Ramos (cell line): ENCODE data around the gene CTNNA2.

Source experiments
- in situ Hi-C: fragments of 300-500 bp; cut with MboI; formaldehyde crosslinking; loops from one replicate; pipeline ENCODE4 v1.14.3; 2022; ENCODE audit warnings: low sequenced_read_pairs; ENCODE audit not compliant: unreplicated experiment

CTNNA2 gene

DNA sequence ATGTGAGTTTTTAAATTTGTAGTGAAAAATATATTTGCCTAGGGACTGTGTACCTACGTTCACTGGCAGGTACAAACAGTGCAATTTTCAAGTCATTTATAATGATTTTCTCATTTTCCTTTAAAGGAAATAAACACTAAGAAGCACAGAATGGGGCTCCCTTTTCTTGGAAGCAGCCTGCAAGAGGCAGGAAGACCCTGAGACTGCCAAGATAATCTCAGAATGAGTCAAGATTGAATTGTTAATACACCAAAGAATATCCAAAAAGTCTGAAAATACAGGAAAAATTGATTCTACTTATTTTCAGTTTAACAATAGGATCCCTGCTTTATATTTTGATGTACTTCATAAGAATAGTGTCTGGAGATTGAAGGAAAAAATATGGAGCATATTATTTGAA is 331.2 kb downstream of the CTNNA2 start:
- in situ Hi-C loops, result no loop called here

DNA sequence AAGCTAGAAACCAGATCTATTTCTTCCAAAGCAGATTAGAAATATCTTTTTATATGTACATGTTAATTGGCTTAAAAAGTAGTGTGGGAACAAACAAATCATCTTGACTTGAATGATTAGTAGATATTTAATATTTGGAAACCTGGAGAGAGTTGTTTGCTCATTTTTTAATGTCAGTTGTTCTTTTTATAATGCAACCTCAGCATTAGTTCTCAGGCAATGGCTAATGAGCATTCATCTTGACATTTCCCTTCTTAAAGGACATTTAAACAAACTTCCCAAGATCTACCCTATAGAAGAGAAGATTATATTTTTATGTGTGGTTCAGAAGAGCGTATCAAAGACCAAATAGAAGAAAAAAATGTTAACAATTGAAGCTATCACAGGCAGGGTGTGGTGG is 334.0 kb downstream of the CTNNA2 start:
- in situ Hi-C loops, result no loop called here

DNA sequence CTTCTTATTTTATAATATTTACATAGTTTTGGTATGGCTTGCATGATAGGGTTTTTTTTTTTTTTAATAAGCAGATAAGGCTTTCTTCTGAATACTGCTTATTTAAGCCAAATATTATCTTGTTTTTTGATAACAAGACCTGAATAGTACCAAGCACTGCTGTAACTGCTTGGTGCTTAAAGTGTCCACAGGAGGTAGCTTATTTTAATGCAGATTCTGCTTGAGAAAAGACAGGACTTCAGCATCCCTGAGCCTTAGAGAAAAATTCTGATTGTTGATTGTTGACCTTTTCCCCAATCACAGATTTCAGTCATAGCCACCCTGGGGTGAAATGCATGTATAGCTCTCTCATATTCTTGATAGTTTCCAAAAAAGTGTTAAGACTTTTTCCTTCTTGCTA is 336.4 kb downstream of the CTNNA2 start:
- in situ Hi-C loops, result no loop called here

DNA sequence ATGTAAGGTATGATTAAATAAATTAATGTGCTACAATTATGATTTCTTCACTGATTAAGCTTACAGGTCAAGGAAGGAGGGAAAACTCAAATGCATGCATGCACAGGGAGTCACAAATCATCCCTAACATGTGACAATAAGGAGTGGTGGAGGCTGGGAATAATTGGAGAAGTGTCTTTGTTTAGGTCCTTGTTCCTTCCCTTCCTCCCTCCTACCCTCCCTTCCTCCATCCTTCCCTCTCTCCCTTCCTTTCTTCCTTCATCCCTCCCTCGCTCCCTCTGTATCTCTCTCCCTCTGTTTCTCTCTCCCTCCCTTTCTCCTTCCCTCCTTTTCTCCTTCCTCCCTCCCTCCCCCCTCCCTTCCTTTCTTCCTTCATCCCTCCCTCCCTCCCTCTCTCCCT is 337.1 kb downstream of the CTNNA2 start:
- in situ Hi-C loops, result no loop called here

DNA sequence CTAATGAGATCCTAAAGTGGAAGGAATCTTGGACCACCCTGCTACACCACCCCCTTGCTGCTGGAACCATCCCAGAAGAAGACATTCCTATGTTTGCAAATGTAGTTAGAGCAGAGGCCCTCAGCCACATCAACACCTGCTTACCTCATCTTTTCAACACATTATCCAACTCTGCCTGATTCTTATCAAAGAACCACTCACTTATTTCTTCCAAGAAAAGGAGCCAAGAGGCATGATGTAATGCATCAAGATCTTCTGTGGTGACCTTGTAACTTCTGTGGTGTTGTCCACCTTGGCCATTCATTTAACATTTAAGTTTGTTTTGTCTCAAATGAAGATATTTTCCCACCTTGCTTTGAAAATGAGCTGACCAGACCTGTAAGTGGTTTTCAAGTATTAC is 338.1 kb downstream of the CTNNA2 start:
- in situ Hi-C loops, result no loop called here

DNA sequence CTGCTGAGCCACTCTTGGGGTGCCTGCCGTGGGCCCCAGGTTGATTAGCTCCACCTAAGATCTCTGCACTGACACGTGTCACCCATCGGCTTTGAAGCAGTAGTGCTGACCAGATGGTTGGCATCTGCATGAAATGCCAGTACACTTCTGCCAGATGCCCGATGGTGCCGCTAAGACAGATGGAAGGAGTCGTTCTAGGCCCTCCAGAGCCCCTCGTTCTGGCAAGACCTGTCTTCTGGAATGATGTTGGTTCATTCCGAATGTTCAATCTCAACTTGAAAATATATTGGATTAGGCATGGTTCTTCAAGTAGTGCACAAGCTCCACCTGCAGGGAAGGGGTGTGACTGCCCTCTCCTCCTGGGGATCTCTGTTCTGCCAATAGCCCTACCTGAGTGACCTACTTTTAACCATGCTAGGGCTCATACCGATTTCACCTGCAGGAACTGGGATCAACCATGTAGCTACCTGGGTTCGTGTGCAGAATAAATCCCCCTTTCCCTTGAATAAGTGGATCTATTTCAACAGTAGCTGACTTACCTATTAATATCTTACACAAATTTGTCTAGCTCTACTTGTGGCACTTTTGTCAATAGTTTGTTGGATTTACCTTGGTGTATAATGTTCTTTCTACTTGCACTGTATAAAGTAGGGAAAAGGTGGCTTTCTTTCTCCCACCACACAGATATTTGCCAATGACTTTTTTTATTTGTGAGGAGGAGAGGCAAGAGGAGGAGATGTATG is 342.6 kb downstream of the CTNNA2 start:
- in situ Hi-C loops, result no loop called here

DNA sequence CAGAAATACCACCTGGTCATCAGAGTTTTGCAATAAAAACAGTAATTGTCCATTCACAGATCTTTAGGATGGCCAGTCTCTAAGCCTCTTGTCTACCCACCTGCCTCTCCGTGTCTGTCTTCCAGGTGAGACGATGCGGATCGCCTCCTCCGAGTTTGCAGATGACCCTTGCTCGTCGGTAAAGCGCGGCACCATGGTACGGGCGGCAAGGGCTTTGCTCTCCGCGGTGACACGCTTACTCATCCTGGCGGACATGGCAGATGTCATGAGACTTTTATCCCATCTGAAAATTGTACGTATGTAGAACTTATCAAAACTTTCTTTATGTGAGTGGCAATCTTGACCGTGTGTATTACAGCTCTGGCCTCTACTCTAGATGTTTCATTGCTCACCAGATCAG is 345.0 kb downstream of the CTNNA2 start:
- in situ Hi-C loops, result no loop called here

DNA sequence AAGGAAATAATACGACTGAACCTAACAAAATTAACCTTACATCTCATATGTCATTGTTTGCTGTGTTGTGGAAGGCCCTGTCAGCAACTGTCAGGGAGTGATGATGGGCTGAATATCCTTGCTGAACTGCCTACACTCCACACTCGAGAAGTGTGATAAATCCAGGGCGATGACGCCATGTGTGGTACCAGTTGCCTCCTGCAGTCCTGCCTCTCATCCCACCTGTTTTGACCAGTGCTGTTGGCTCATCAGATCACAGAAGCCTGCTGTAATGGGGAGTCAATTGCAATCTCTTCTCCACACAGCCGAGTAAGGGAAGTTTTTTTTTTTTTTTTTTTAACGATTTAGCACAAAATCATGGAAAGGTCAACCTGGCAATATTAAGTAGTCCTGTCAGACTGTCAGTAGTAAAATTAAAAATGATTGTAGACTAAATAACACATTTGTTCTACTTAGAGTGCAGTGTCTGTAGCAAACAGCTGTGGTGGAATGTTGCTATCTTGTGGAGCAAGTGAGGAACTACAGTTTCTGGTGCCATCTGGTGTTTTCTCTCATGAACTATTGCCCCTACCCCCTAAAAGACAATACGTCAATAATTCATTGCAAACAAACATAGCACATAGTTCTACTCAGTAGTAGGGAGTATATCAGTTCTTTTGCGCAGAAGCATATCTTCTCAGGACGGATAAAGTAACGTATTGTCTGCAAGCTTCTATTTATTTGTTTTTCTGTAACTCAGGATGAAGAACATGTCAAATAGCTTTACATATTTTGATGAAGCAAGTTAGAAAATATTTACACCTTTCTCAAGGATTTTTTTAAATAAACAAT is 347.6 kb downstream of the CTNNA2 start:
- in situ Hi-C loops, result no loop called here

DNA sequence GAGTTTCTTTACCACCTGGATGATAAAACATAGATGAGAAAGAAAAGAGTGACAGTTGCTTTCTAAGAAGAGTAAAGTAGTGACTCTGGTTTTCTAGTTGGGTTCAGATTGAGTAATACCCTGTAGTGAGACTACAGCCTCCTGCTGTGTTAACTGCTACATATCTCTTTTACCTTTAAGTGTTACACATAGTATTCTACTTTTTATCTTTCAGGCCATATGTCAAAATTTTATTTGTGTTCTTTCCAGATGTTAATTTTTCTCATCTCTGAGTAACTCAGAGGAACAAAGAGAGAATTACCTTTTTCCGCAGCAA is 348.2 kb downstream of the CTNNA2 start:
- in situ Hi-C loops, result no loop called here

DNA sequence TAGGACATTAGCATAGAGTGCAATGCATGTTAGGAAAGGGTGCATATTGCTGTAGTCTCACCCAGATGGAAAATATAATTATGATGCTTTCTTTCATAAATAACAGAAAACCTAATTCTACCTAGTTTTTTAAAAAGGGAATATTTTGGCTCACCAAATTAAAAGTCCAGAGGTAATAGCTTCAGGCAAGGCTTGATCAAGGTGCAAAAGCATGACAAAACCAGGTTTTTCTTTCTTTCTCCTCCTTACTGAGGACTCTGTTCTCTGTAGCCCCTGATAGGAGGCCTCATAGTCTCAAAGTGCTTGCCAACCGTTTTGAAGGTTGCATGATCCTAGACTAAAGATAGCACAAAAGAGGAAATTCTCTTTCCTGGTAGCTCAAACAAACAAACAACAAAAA is 349.9 kb downstream of the CTNNA2 start:
- in situ Hi-C loops, result no loop called here

DNA sequence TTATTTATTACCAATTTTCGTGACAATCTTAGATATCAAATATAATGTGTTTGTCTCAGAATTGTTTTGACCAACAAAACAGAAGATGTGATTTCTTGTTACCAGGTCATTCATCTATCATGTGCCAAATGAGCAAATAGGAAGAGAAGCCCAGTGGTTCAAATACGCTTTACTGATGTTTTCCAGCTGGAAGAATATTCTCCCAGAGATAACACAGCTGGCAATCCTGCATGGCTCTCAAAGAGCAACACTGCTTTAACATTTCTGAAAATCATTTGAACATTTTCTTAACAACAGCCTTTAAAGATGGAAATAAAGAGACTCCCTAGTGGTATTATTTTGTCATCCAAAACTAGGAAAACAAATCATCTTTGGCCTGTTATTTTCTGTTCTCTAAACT is 359.8 kb downstream of the CTNNA2 start:
- in situ Hi-C loops, result no loop called here

DNA sequence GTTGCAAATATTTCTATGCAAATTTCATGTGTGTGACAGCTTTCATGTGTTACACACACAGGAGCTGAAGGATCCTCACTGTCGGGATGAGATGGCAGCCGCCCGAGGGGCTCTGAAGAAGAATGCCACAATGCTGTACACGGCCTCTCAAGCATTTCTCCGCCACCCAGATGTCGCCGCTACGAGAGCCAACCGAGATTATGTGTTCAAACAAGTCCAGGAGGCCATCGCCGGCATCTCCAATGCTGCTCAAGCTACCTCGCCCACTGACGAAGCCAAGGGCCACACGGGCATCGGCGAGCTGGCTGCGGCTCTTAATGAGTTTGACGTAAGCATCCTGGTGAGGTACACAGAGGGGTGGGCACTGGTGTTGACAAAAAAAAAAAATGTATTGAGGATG is 361.2 kb downstream of the CTNNA2 start:
- in situ Hi-C loops, result no loop called here

DNA sequence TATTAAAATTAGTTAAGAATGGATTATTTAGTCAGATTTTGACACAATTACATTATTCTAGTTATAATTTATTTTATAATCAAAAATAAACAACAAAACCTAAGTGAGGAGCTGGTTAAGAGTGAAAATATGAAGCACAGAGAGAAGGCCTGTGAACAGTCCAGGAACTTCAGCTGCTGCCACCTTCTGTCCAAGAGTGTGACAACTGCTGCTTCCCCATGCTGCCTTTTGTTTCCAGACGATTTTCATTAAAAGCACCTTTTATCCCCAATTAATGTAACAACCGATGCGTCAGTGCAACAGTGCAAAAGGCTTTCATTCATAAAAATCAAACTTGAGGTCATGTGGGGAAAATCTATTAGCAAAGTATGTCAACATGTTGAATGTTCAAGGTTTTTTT is 363.6 kb downstream of the CTNNA2 start:
- in situ Hi-C loops, result loop anchor here (25.0 kb wide), 1 partner anchor 639 kb away; no protein-coding TSS in a partner anchor

DNA sequence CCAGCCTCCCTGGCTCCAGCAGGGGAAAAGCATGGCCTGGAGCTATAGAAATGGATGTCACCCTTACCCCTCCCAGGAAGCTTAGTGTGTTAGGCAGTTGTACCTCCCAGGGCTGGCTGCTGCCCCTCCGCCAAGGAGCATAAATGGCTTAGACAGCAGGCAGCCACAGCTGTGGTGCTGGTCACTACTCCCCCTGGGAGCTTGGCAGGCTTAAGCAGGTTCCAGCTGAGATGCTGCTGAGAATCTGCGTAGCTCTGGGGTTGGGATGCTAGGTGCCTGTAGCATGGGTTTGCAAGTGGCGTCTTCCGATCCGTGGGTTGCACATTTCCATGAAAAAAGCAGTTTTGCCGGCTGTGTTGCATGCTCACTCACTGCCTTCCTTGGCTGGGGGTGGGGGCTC is 369.7 kb downstream of the CTNNA2 start:
- in situ Hi-C loops, result loop anchor here (25.0 kb wide), 1 partner anchor 645 kb away; no protein-coding TSS in a partner anchor

DNA sequence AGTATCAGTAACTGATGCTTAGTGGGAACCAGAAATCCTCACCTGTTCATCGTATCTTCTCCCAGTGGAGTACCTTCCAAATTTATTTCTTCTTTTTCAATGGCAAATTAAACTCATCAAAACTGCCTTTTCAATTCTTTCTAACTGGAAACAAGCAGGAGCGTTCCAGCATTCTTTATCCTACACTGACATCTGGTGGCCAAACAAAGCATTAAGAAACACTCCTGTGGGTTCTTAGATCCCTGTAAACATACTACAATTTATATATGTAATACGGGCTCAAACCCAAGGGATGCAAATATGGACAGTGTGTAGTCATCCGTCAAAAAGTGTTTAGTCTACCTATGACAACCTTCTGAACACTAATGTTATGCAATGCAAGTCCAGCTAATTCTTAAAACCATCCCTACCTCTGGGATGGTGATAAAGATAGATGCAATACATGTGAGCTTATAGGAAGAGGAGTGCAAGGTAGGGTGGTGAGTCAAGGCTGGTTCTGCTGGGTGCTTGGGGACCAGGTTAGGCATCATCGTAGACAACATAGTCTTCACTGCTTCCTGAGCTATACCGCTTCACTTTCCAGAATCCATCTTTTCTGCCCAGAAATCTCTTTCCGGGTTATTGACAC is 375.0 kb downstream of the CTNNA2 start:
- in situ Hi-C loops, result loop anchor here (25.0 kb wide), 1 partner anchor 651 kb away; no protein-coding TSS in a partner anchor

DNA sequence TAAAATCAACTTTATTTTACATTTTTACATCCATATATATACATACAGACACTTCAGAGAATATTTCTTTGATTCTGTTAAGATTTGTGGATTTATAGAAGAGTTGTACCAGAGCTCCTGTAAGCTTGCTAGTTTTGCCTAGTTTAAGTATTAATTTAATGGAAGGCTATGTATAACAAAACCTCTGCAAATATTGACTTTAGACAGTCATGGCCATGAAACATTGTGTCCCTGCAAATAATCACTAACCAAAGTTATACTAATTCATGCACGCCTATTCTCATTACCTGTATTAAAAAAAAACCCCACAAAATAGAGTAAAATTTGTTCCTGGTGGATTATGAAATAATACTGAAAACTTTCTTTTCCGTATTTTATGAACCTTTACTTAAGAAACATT is 379.3 kb downstream of the CTNNA2 start:
- in situ Hi-C loops, result loop anchor here (25.0 kb wide), 1 partner anchor 655 kb away; no protein-coding TSS in a partner anchor

DNA sequence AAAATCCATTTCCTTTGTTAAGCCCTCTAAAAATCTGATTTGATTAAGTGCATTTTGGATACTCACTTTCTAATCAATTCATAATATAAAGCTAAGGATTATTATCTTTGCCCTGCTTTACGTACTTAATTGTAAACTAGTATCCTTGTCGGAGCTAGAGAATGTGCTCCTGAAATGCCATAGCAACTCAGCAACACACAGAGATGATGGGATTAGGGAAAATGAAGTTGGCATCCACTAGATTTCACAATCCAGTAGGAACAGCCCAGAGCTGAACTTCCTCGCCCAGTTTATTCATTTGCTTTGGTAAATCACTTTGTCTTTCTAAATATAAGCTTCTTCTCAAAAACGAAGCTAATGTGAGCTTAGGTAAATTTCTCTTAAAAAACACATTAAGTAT is 386.3 kb downstream of the CTNNA2 start:
- in situ Hi-C loops, result loop anchor here (25.0 kb wide), 1 partner anchor 662 kb away; no protein-coding TSS in a partner anchor

DNA sequence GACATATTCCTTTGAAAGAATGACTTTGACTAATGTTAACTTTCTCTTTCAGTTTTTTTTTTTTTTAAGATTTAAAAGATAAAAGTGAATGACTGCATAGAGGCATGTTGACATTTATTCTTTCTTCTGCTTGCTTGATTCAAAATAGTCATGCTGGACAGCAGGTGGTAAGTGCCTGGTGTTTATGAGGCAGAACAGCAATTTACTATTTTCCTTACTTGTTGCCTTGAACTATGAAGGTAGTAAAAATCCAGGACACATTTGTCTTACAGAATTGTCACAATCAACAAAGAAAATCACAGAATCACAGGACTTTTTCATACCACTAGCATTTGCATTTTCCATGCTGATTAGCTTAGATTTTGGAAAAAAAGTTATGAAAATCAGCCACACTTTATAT is 388.3 kb downstream of the CTNNA2 start:
- in situ Hi-C loops, result no loop called here

DNA sequence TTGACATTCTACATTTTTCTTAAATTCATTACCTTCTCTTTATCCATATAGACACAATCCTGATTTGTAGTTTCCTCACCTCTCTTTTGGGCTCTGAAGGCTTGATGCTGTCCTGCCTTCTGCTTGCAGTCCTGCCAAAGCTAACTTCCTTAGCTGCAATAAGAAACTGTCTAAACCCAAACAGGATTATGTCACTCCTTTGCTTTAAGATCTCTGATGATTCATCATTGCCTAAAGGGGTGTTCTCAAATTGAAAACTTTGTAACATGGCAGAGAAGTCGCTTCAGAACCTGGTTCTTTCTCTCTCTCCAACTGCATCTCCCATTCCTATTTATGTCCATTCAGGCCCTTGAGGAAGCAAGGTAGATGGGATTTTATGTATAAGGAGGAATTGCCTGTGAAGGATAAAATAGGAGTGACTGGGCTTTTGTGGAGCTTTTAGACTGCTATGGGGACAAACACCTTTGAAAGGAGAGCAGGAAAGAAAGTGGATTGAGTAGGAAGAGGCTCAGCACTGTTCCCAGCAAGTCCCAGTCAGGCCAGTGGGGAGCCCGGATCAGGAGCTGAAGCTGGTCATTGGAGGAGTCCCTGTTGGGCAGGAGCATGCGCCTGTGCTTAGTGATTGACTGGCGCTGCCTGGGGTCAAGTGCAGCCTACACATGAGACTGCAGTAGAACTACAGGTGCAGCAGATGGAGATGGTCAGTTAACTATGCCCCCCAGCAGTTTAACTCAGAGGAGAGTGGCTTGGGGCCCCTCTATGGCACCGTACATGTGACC is 390.6 kb downstream of the CTNNA2 start:
- in situ Hi-C loops, result no loop called here

DNA sequence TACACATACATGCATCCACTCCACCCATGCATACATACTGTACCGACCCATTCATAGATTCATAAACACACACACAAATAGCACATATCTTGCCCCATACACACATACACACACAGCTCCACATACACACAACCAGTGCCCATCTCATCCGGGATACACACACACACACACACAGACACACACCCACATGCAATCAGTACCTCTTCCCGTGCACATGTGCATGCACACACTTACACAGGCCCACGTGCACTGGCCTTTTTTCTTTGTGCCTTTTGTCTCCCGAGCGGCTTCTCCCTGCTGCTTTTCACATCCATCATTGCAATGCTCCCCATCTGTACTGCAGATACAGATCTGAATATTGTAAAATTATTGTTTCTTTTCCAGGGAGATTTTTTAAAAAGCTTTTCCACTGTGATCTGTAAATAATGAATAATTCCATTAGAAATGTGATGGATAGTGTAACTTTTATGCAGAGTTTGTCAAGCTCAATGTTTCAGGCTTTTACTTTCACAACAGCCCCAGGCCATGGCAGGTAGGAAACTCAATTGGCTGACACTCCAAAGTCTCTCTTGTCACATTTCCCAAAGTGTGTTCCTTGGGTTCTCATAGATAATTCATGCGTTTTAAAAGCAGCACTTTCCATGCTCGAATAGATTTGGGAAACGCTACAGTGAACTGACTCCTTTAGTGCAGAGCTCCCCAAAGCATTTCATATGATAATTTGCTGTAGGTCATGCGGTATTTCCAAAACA is 393.5 kb downstream of the CTNNA2 start:
- in situ Hi-C loops, result no loop called here
